B cell (primary cell): ENCODE results near the gene MYCBP.

Source experiments
- EZH2 ChIP-seq: IDR thresholded peaks from 2 replicates; pipeline ENCODE4 v1.6.1; 2012; ENCODE audit warnings: borderline replicate concordance, low read depth, mild to moderate bottlenecking, moderate library complexity, low read length; ENCODE audit not compliant: insufficient read depth, poor library complexity, severe bottlenecking
- TF ChIP-seq, protein P1 (sequence below): fragments of 200-600 bp; IDR thresholded peaks from one replicate; pipeline ENCODE4 v1.8.0; 2022; ENCODE audit warnings: antibody characterized with exemption, mild to moderate bottlenecking

DNA sequence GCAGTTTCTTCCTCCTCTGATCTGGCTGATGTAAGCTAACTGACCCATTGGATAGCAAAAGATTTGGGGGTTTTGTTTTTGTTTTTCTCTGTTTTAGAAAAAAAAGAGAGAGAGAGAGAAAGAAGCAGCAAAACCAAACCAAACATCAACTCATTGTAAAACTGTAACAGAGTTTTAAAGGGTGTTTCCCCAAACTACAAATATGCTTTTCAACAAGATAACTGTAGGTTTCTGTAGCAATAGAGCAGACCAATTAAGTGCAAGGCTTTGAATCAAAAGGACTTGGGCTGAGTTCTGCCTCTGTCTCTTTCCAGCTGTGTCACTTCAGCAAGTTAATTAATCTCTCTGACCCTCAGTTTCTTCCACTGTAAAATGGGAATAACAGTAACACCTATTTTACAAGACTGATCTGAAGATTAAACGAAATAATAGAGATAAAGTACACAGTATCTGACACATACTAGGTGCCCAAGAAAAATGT lies 58.1 kb downstream of the MYCBP start:
- TF ChIP-seq, protein P1, sequence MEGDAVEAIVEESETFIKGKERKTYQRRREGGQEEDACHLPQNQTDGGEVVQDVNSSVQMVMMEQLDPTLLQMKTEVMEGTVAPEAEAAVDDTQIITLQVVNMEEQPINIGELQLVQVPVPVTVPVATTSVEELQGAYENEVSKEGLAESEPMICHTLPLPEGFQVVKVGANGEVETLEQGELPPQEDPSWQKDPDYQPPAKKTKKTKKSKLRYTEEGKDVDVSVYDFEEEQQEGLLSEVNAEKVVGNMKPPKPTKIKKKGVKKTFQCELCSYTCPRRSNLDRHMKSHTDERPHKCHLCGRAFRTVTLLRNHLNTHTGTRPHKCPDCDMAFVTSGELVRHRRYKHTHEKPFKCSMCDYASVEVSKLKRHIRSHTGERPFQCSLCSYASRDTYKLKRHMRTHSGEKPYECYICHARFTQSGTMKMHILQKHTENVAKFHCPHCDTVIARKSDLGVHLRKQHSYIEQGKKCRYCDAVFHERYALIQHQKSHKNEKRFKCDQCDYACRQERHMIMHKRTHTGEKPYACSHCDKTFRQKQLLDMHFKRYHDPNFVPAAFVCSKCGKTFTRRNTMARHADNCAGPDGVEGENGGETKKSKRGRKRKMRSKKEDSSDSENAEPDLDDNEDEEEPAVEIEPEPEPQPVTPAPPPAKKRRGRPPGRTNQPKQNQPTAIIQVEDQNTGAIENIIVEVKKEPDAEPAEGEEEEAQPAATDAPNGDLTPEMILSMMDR, result no peak
- no peak for TF ChIP-seq EZH2
